Activated gamma-delta T cell treated with Interleukin-2 at 50 U/mL for 16 hours (primary cell): Measurements from ENCODE around the gene UBFD1.
"Not testable (repeated sequence)": the region's sequence is repeated elsewhere in the genome, so short reads cannot be mapped to it uniquely, and the experiment has no call there.

Source experiments
- DNase-seq: peaks from one replicate; pipeline ENCODE4 v3.0.0-alpha.2; 2020

The UBFD1 gene

GRCh38 chr16:23610905-23611304 lies 53.4 kb downstream of the UBFD1 start:
- not testable (repeated sequence) for DNase-seq

GRCh38 chr16:23611936-23612335 lies 54.4 kb downstream of the UBFD1 start:
- DNase-seq = no peak

- no peak for DNase-seq
Measured at GRCh38 chr16:23615805-23616204, 58.3 kb downstream of the UBFD1 start.
